Measurements from ENCODE around the gene SLC30A1. TPM values are rescaled to one million over a fixed set of nuclear protein-coding genes. Genes with fewer than 3 reads are reported as not detected.

SLC30A1 gene
- total and polyA plus RNA-seq, 7 experiments from 2014 or later: 1.1 to 12.1 (median 8.4) TPM

- ChIA-PET CTCF (interaction anchor here (0.7 to 0.8 kb wide), 2 partner anchors 14 to 109 kb away, joined by 3 read pairs; no protein-coding TSS in a partner anchor), POLR2A (no interaction called here)
- Histone ChIP-seq H3K9me3 (ENCODE audit: control insufficient read depth in 2 of 3, low read length in 3 of 3) (no peaks in the 10 kb centered on the region), H3K4me3 (ENCODE audit: low read length) (no peak overlapping the region), H3K27ac (ENCODE audit: low read depth, low read length) (no peak overlapping the region), H3K4me1 (ENCODE audit: control insufficient read depth in 2 of 2, insufficient read depth in 2 of 2, low read length in 2 of 2) (no peaks in the 10 kb centered on the region), H3K27me3 (ENCODE audit: control insufficient read depth in 2 of 2, insufficient read depth in 2 of 2, low read length in 2 of 2) (no peaks in the 10 kb centered on the region), H3K36me3 (ENCODE audit: control insufficient read depth in 2 of 3, insufficient read depth in 3 of 3, low read length in 3 of 3) (no peaks in the 10 kb centered on the region)
- H3K27ac Mint-ChIP-seq: no peak overlapping the region
- no peaks in the 10 kb centered on the region for H3K36me3 Mint-ChIP-seq
- ATAC-seq (no peak), DNase-seq (no peak)
- H3K4me3 Mint-ChIP-seq: no peak overlapping the region
- intact Hi-C loops (cut with micrococcal nuclease): no loop called here
- peaks cover 7 to 19% (median 14%) of the 10 kb centered on the region in 7 donors for H3K4me1 Mint-ChIP-seq
- H3K27me3 Mint-ChIP-seq: peaks cover 0 to 4% (median 0%) of the 10 kb centered on the region in 5 donors
- H3K9me3 Mint-ChIP-seq: no peaks in the 10 kb centered on the region
These were observed 51.1 kb downstream of the SLC30A1 start for GRCh38 chr1:211527888-211528287.

- Histone ChIP-seq H3K4me3 (ENCODE audit: low read length) (no peak overlapping the region), H3K27me3 (ENCODE audit: control insufficient read depth in 2 of 2, insufficient read depth in 2 of 2, low read length in 2 of 2) (no peaks in the 10 kb centered on the region), H3K36me3 (ENCODE audit: control insufficient read depth in 2 of 3, insufficient read depth in 3 of 3, low read length in 3 of 3) (no peaks in the 10 kb centered on the region), H3K9me3 (ENCODE audit: control insufficient read depth in 2 of 3, low read length in 3 of 3) (no peaks in the 10 kb centered on the region), H3K27ac (ENCODE audit: low read depth, low read length) (no peak overlapping the region), H3K4me1 (ENCODE audit: control insufficient read depth in 2 of 2, insufficient read depth in 2 of 2, low read length in 2 of 2) (no peaks in the 10 kb centered on the region)
- ChIA-PET POLR2A (no interaction called here), CTCF (no interaction called here)
- Mint-ChIP-seq H3K4me3 (no peak overlapping the region), H3K27ac (peak overlapping the region in 1 of 9 donors; percentile 44), H3K27me3 (peaks cover 0 to 4% (median 0%) of the 10 kb centered on the region in 5 donors), H3K36me3 (no peaks in the 10 kb centered on the region), H3K9me3 (no peaks in the 10 kb centered on the region), H3K4me1 (peaks cover 7 to 19% (median 14%) of the 10 kb centered on the region in 7 donors)
- intact Hi-C loops (cut with micrococcal nuclease): no loop called here
- DNase-seq (no peak), ATAC-seq (no peak)
These were observed 52.0 kb downstream of the SLC30A1 start for GRCh38 chr1:211527006-211527405.

GRCh38 chr1:211526101-211526500 lies 52.9 kb downstream of the SLC30A1 start:
- Mint-ChIP-seq H3K27me3 (peaks cover 0 to 4% (median 0%) of the 10 kb centered on the region in 5 donors), H3K4me3 (no peak overlapping the region), H3K36me3 (no peaks in the 10 kb centered on the region), H3K27ac (no peak overlapping the region), H3K4me1 (peaks cover 8 to 19% (median 14%) of the 10 kb centered on the region in 7 donors), H3K9me3 (no peaks in the 10 kb centered on the region)
- Histone ChIP-seq H3K9me3 (ENCODE audit: control insufficient read depth in 2 of 3, low read length in 3 of 3) (no peaks in the 10 kb centered on the region), H3K36me3 (ENCODE audit: control insufficient read depth in 2 of 3, insufficient read depth in 3 of 3, low read length in 3 of 3) (no peaks in the 10 kb centered on the region), H3K27me3 (ENCODE audit: control insufficient read depth in 2 of 2, insufficient read depth in 2 of 2, low read length in 2 of 2) (no peaks in the 10 kb centered on the region), H3K4me3 (ENCODE audit: low read length) (no peak overlapping the region), H3K27ac (ENCODE audit: low read depth, low read length) (no peak overlapping the region), H3K4me1 (ENCODE audit: control insufficient read depth in 2 of 2, insufficient read depth in 2 of 2, low read length in 2 of 2) (no peaks in the 10 kb centered on the region)
- ChIA-PET POLR2A (no interaction called here), CTCF (no interaction called here)
- DNase-seq (no peak), ATAC-seq (no peak)
- intact Hi-C loops (cut with micrococcal nuclease): no loop called here

GRCh38 chr1:211525101-211525676 lies 53.8 kb downstream of the SLC30A1 start:
- Mint-ChIP-seq H3K9me3 (no peaks in the 10 kb centered on the region), H3K27ac (no peak overlapping the region), H3K27me3 (peaks cover 0 to 4% (median 0%) of the 10 kb centered on the region in 5 donors), H3K4me3 (no peak overlapping the region), H3K4me1 (peaks cover 8 to 19% (median 14%) of the 10 kb centered on the region in 7 donors), H3K36me3 (no peaks in the 10 kb centered on the region)
- Histone ChIP-seq H3K4me3 (ENCODE audit: low read length) (no peak overlapping the region), H3K27me3 (ENCODE audit: control insufficient read depth in 2 of 2, insufficient read depth in 2 of 2, low read length in 2 of 2) (no peaks in the 10 kb centered on the region), H3K36me3 (ENCODE audit: control insufficient read depth in 2 of 3, insufficient read depth in 3 of 3, low read length in 3 of 3) (no peaks in the 10 kb centered on the region), H3K9me3 (ENCODE audit: control insufficient read depth in 2 of 3, low read length in 3 of 3) (no peaks in the 10 kb centered on the region), H3K4me1 (ENCODE audit: control insufficient read depth in 2 of 2, insufficient read depth in 2 of 2, low read length in 2 of 2) (no peaks in the 10 kb centered on the region), H3K27ac (ENCODE audit: low read depth, low read length) (no peak overlapping the region)
- ChIA-PET CTCF (no interaction called here), POLR2A (no interaction called here)
- intact Hi-C loops (cut with micrococcal nuclease): no loop called here
- ATAC-seq (no peak), DNase-seq (no peak)

- DNase-seq (no peak), ATAC-seq (no peak)
- no peak overlapping the region for H3K4me3 Mint-ChIP-seq
- Histone ChIP-seq H3K9me3 (ENCODE audit: control insufficient read depth in 2 of 3, low read length in 3 of 3) (no peaks in the 10 kb centered on the region), H3K27ac (ENCODE audit: low read depth, low read length) (no peak overlapping the region), H3K27me3 (ENCODE audit: control insufficient read depth in 2 of 2, insufficient read depth in 2 of 2, low read length in 2 of 2) (no peaks in the 10 kb centered on the region), H3K4me3 (ENCODE audit: low read length) (no peak overlapping the region), H3K36me3 (ENCODE audit: control insufficient read depth in 2 of 3, insufficient read depth in 3 of 3, low read length in 3 of 3) (no peaks in the 10 kb centered on the region), H3K4me1 (ENCODE audit: control insufficient read depth in 2 of 2, insufficient read depth in 2 of 2, low read length in 2 of 2) (no peaks in the 10 kb centered on the region)
- no peak overlapping the region for H3K27ac Mint-ChIP-seq
- ChIA-PET POLR2A (no interaction called here), CTCF (interaction anchor here (0.8 kb wide), 1 partner anchor 12 kb away, joined by 3 read pairs; no protein-coding TSS in a partner anchor)
- peaks cover 0 to 3% (median 0%) of the 10 kb centered on the region in 5 donors for H3K27me3 Mint-ChIP-seq
- intact Hi-C loops (cut with micrococcal nuclease): no loop called here
- no peaks in the 10 kb centered on the region for H3K36me3 Mint-ChIP-seq
- peaks cover 6 to 16% (median 14%) of the 10 kb centered on the region in 7 donors for H3K4me1 Mint-ChIP-seq
- no peaks in the 10 kb centered on the region for H3K9me3 Mint-ChIP-seq
These were observed 54.4 kb downstream of the SLC30A1 start for GRCh38 chr1:211524521-211524920.

- no peak overlapping the region for H3K4me3 ChIP-seq (ENCODE audit: low read length)
- intact Hi-C loops (cut with micrococcal nuclease): no loop called here
- no peaks in the 10 kb centered on the region for H3K9me3 ChIP-seq (ENCODE audit: control insufficient read depth in 2 of 3, low read length in 3 of 3)
- no peaks in the 10 kb centered on the region for H3K27me3 ChIP-seq (ENCODE audit: control insufficient read depth in 2 of 2, insufficient read depth in 2 of 2, low read length in 2 of 2)
- ATAC-seq (no peak), DNase-seq (no peak)
- H3K36me3 ChIP-seq (ENCODE audit: control insufficient read depth in 2 of 3, insufficient read depth in 3 of 3, low read length in 3 of 3): no peaks in the 10 kb centered on the region
- Mint-ChIP-seq H3K27ac (no peak overlapping the region), H3K36me3 (no peaks in the 10 kb centered on the region), H3K4me1 (peaks cover 6 to 19% (median 7%) of the 10 kb centered on the region in 7 donors), H3K9me3 (no peaks in the 10 kb centered on the region), H3K4me3 (no peak overlapping the region), H3K27me3 (peaks cover 0 to 3% (median 0%) of the 10 kb centered on the region in 5 donors)
- H3K27ac ChIP-seq (ENCODE audit: low read depth, low read length): no peak overlapping the region
- CTCF ChIA-PET: interaction anchor here (0.6 to 1.0 kb wide), 2 partner anchors 9 to 381 kb away, joined by 3 to 4 read pairs; no protein-coding TSS in a partner anchor
- POLR2A ChIA-PET: no interaction called here
- H3K4me1 ChIP-seq (ENCODE audit: control insufficient read depth in 2 of 2, insufficient read depth in 2 of 2, low read length in 2 of 2): no peaks in the 10 kb centered on the region
These were observed 56.2 kb downstream of the SLC30A1 start for GRCh38 chr1:211522804-211523203.

Data from naive thymus-derived CD4-positive, alpha-beta T cell (primary cell).